K562 (cell line): ENCODE results near the gene FBRS. TPM values are rescaled to one million over a fixed set of nuclear protein-coding genes. Genes with fewer than 3 reads are reported as not detected.

Source experiments
- BRF1 ChIP-seq: IDR thresholded peaks from 3 replicates; pipeline ENCODE4 v1.6.1; 2011; ENCODE audit warnings: borderline replicate concordance, mild to moderate bottlenecking; ENCODE audit not compliant: insufficient read length; ENCODE audit errors: extremely low read depth
- CEBPZ ChIP-seq: fragments of 150-350 bp; IDR thresholded peaks from 2 replicates; pipeline ENCODE4 v1.6.1; 2014; ENCODE audit warnings: low read depth, mild to moderate bottlenecking, low read length, borderline replicate concordance
- CREM ChIP-seq: IDR thresholded peaks from 2 replicates; pipeline ENCODE4 v1.6.1; 2014; ENCODE audit warnings: antibody characterized with exemption, low read depth
- CUX1 ChIP-seq: fragments of 200-800 bp; sonication (Bioruptor generic); IDR thresholded peaks from 2 replicates; pipeline ENCODE4 v1.6.1; 2016; ENCODE audit warnings: missing genetic modification characterization, missing compliant biosample characterization
- DACH1 ChIP-seq: fragments of 450-650 bp; IDR thresholded peaks from 2 replicates; pipeline ENCODE4 v1.6.1; 2018; ENCODE audit not compliant: partially characterized antibody
- FOXP1 ChIP-seq: sonication (generic); formaldehyde crosslinking; IDR thresholded peaks from 2 replicates; pipeline ENCODE4 v1.8.0; 2022; ENCODE audit warnings: mild to moderate bottlenecking, missing genetic modification reagents
- GATAD2A ChIP-seq: fragments of 450-650 bp; IDR thresholded peaks from 2 replicates; pipeline ENCODE4 v1.6.1; 2017
- HDGF ChIP-seq: fragments of 450-650 bp; IDR thresholded peaks from 2 replicates; pipeline ENCODE4 v1.6.1; 2016
- IFI16 ChIP-seq: fragments of 250-450 bp; sonication (Bioruptor Pico); IDR thresholded peaks from 2 replicates; pipeline ENCODE4 v2.1.2; 2022; ENCODE audit warnings: mild to moderate bottlenecking, inconsistent platforms
- JUNB ChIP-seq: fragments of 450-650 bp; formaldehyde crosslinking; conservative IDR thresholded peaks from 2 replicates; pipeline ENCODE4 v1.4.0; 2020; ENCODE audit warnings: mild to moderate bottlenecking
- MBD2 ChIP-seq: sonication (generic); IDR thresholded peaks from 2 replicates; pipeline ENCODE4 v1.6.1; 2016; ENCODE audit warnings: low read depth, borderline replicate concordance
- MTA2 ChIP-seq: fragments of 450-650 bp; IDR thresholded peaks from 2 replicates; pipeline ENCODE4 v1.6.1; 2016; ENCODE audit warnings: low read depth
- NR1H2 ChIP-seq: sonication (generic); formaldehyde crosslinking; IDR thresholded peaks from 2 replicates; pipeline ENCODE4 v1.4.0; 2020; ENCODE audit warnings: mild to moderate bottlenecking, missing genetic modification reagents
- NR3C1 ChIP-seq: sonication (generic); formaldehyde crosslinking; IDR thresholded peaks from 2 replicates; pipeline ENCODE4 v1.8.1; 2022; ENCODE audit warnings: missing genetic modification reagents
- PHF21A ChIP-seq: fragments of 450-650 bp; IDR thresholded peaks from 2 replicates; pipeline ENCODE4 v1.6.1; 2017; ENCODE audit warnings: low read depth, borderline replicate concordance
- RBBP5 ChIP-seq: fragments of 200-600 bp; sonication (generic); IDR thresholded peaks from 2 replicates; pipeline ENCODE4 v1.6.1; 2012; ENCODE audit warnings: borderline replicate concordance, mild to moderate bottlenecking, low read length, control low read depth, inconsistent platforms; ENCODE audit not compliant: insufficient read depth, poor library complexity, severe bottlenecking
- RHOXF2B ChIP-seq: fragments of 250-450 bp; sonication (Bioruptor Pico); conservative IDR thresholded peaks from 2 replicates; pipeline ENCODE4 v1.5.1; 2021
- SIN3B ChIP-seq: fragments of 450-650 bp; IDR thresholded peaks from 2 replicates; pipeline ENCODE4 v1.6.1; 2017; ENCODE audit warnings: low read depth, mild to moderate bottlenecking, moderate library complexity
- ZKSCAN3 ChIP-seq: fragments of 250-450 bp; sonication (Bioruptor Pico); IDR thresholded peaks from 2 replicates; pipeline ENCODE4 v1.4.0; 2020
- ZNF444 ChIP-seq: fragments of 250-450 bp; sonication (Bioruptor Pico); IDR thresholded peaks from 2 replicates; pipeline ENCODE4 v1.4.0; 2020; ENCODE audit warnings: mild to moderate bottlenecking, moderate library complexity
- ZNF699 ChIP-seq: fragments of 250-450 bp; sonication (Bioruptor Pico); IDR thresholded peaks from 2 replicates; pipeline ENCODE4 v1.8.0; 2021; ENCODE audit warnings: mild to moderate bottlenecking, moderate library complexity; ENCODE audit not compliant: insufficient replicate concordance
- polyA plus RNA-seq, 8 experiments: library from polyadenylated mRNA; depleted of rRNA in 4 of 8; stranded (reverse) in 5 of 8; unstranded in 3 of 8; fragments of >200 nt; fragmentation: Nextera tagmentation in 2 of 8; fragmentation: Illumina TruSeq in 1 of 8; extraction: Ambion mirVana in 2 of 8; extraction: Trizol in 1 of 8; gene quantifications; 2 replicates each; pipeline versions ENCODE4 v1.2.1 to v1.2.3, GENCODE V29; 2011 to 2014; ENCODE audit warnings: inconsistent platforms in 1 of 8, missing spikeins in 1 of 8
- total RNA-seq, 7 experiments: library from RNA; depleted of rRNA in 6 of 7; stranded (reverse); fragments of >200 nt in 6 of 7; fragmentation: Illumina TruSeq in 2 of 7; extraction: Trizol in 2 of 7; gene quantifications; 2 replicates each; pipeline versions ENCODE4 v1.2.1 to v1.2.3, GENCODE V29; 2011 to 2021; ENCODE audit warnings: low replicate concordance in 1 of 7

FBRS gene
- total and polyA plus RNA-seq, 9 of the 15 experiments (the other 6 are each of a cell fraction or from before 2014, with no cell fraction given), result 0.32 to 59.5 (median 13.1) TPM

- TF ChIP-seq HDGF (peak; percentile 96), MTA2 (no peak), RHOXF2B (CRISPR knock-in tag) (no peak), FOXP1 (CRISPR knock-in tag) (peak; percentile 76; the same call in 1 of the 2 replicates), CUX1 (no peak), ZNF699 (CRISPR knock-in tag) (no peak), PHF21A (0 out of 2 replicates have a peak, but pooled peaks have one; percentile 17), CREM (peak; percentile 82), CEBPZ (peak; percentile 32; the same call in 1 of the 2 replicates), JUNB (CRISPR knock-in tag) (no peak), ZNF444 (CRISPR knock-in tag) (no peak), GATAD2A (peak; percentile 92; the same call in 1 of the 2 replicates), NR1H2 (CRISPR knock-in tag) (peak; percentile 25; the same call in 1 of the 2 replicates), RBBP5 (no peak), MBD2 (peak; percentile 86), BRF1 (no peak), IFI16 (CRISPR knock-in tag) (no peak), ZKSCAN3 (CRISPR knock-in tag) (no peak), DACH1 (no peak), NR3C1 (no peak), SIN3B (0 out of 2 replicates have a peak, but pooled peaks have one; percentile 32)
Measured at GRCh38 chr16:30657866-30658730, at the start of gene FBRS (continued).
